ENCODE data around the gene RBSN.
A peak's percentile ranks its signal among the peaks of the same experiment; 100 is the strongest.

Gene RBSN

GRCh38 chr3:15063656-15064286, 35.2 kb downstream of the RBSN start:
- peaks cover 5% of the 10 kb centered on the region for H3K79me1 ChIP-seq (ENCODE audit: low read length)
- no peak overlapping the region for H3K14ac ChIP-seq (ENCODE audit: low read length)
- peak overlapping the region; percentile 90 for H3K4me2 ChIP-seq (ENCODE audit: low read length)
- H4K91ac ChIP-seq (ENCODE audit: low read depth, low read length) = no peak overlapping the region
- H4K8ac ChIP-seq (ENCODE audit: low read depth, low read length) = no peak overlapping the region
- no peak overlapping the region for H3K27ac ChIP-seq (ENCODE audit: low read depth, low read length)
- H3K9me3 ChIP-seq (ENCODE audit: insufficient read depth, low read depth, low read length) = peaks cover 3% of the 10 kb centered on the region
- no peak overlapping the region for H2BK5ac ChIP-seq (ENCODE audit: low read depth, low read length, poor library complexity)
- peaks cover 7 to 10% of the 10 kb centered on the region in 2 experiments for H3K4me1 ChIP-seq (ENCODE audit: control insufficient read depth in 1 of 2, insufficient read depth in 2 of 2, low read length in 2 of 2)
- H2BK120ac ChIP-seq (ENCODE audit: insufficient read depth, low read length, poor library complexity) = no peak overlapping the region
- no peak overlapping the region for H3K23ac ChIP-seq (ENCODE audit: low read length)
- peak overlapping the region; percentile 5 for H3K9ac ChIP-seq (ENCODE audit: low read length)
- no peaks in the 10 kb centered on the region for H3K27me3 ChIP-seq (ENCODE audit: insufficient read depth, low read length)
- H3K4ac ChIP-seq (ENCODE audit: low read depth, low read length) = peak overlapping the region; percentile 19
- H3K4me3 ChIP-seq (ENCODE audit: low read depth, low read length) = peak overlapping the region; percentile 88
- no peak overlapping the region for H2AFZ ChIP-seq (ENCODE audit: insufficient read depth, low read length, poor library complexity)
- H4K12ac ChIP-seq (ENCODE audit: low read depth, low read length) = no peak overlapping the region
- no peak overlapping the region for H3K18ac ChIP-seq (ENCODE audit: low read length)
- peaks cover 10% of the 10 kb centered on the region for H3K79me2 ChIP-seq (ENCODE audit: control insufficient read depth, insufficient read depth, low read length, poor library complexity)
- H2BK12ac ChIP-seq (ENCODE audit: low read length) = no peak overlapping the region
- DNase-seq = no peak
- peaks cover 3 to 5% of the 10 kb centered on the region in 2 experiments for H3K36me3 ChIP-seq (ENCODE audit: control insufficient read depth in 1 of 2, insufficient read depth in 2 of 2, low read length in 2 of 2)
- WGBS (ENCODE audit: extremely low coverage, insufficient coverage, insufficient read length) = no CpG with 5 or more reads among the region's 13 CpGs
- H2AK5ac ChIP-seq (ENCODE audit: low read length) = no peak overlapping the region

GRCh38 chr3:15063238-15063637, 35.7 kb downstream of the RBSN start:
- H3K23ac ChIP-seq (ENCODE audit: low read length) = no peak overlapping the region
- H2BK12ac ChIP-seq (ENCODE audit: low read length) = no peak overlapping the region
- no peak overlapping the region for H3K18ac ChIP-seq (ENCODE audit: low read length)
- H3K9me3 ChIP-seq (ENCODE audit: insufficient read depth, low read depth, low read length) = peaks cover 3% of the 10 kb centered on the region
- DNase-seq = no peak
- WGBS (ENCODE audit: extremely low coverage, insufficient coverage, insufficient read length) = no CpG with 5 or more reads among the region's 4 CpGs
- H3K4ac ChIP-seq (ENCODE audit: low read depth, low read length) = peak overlapping the region; percentile 72
- peaks cover 10% of the 10 kb centered on the region for H3K79me2 ChIP-seq (ENCODE audit: control insufficient read depth, insufficient read depth, low read length, poor library complexity)
- no peak overlapping the region for H3K4me3 ChIP-seq (ENCODE audit: low read depth, low read length)
- H3K4me2 ChIP-seq (ENCODE audit: low read length) = no peak overlapping the region
- no peak overlapping the region for H4K91ac ChIP-seq (ENCODE audit: low read depth, low read length)
- no peak overlapping the region for H2BK120ac ChIP-seq (ENCODE audit: insufficient read depth, low read length, poor library complexity)
- peaks cover 8 to 11% of the 10 kb centered on the region in 2 experiments for H3K36me3 ChIP-seq (ENCODE audit: control insufficient read depth in 1 of 2, insufficient read depth in 2 of 2, low read length in 2 of 2)
- H2BK5ac ChIP-seq (ENCODE audit: low read depth, low read length, poor library complexity) = no peak overlapping the region
- no peak overlapping the region for H3K27ac ChIP-seq (ENCODE audit: low read depth, low read length)
- H4K8ac ChIP-seq (ENCODE audit: low read depth, low read length) = no peak overlapping the region
- H4K12ac ChIP-seq (ENCODE audit: low read depth, low read length) = no peak overlapping the region
- H3K9ac ChIP-seq (ENCODE audit: low read length) = no peak overlapping the region
- H3K4me1 ChIP-seq (ENCODE audit: control insufficient read depth in 1 of 2, insufficient read depth in 2 of 2, low read length in 2 of 2) = peaks cover 7 to 10% of the 10 kb centered on the region in 2 experiments
- H3K27me3 ChIP-seq (ENCODE audit: insufficient read depth, low read length) = no peaks in the 10 kb centered on the region
- H2AK5ac ChIP-seq (ENCODE audit: low read length) = no peak overlapping the region
- peaks cover 5% of the 10 kb centered on the region for H3K79me1 ChIP-seq (ENCODE audit: low read length)
- no peak overlapping the region for H3K14ac ChIP-seq (ENCODE audit: low read length)
- no peak overlapping the region for H2AFZ ChIP-seq (ENCODE audit: insufficient read depth, low read length, poor library complexity)

GRCh38 chr3:15060029-15060428, 38.9 kb downstream of the RBSN start:
- Histone ChIP-seq H2AFZ (ENCODE audit: insufficient read depth, low read length, poor library complexity) (no peak overlapping the region), H3K36me3 (ENCODE audit: control insufficient read depth in 1 of 2, insufficient read depth in 2 of 2, low read length in 2 of 2) (peaks cover 20 to 26% of the 10 kb centered on the region in 2 experiments), H3K4ac (ENCODE audit: low read depth, low read length) (no peak overlapping the region), H2BK120ac (ENCODE audit: insufficient read depth, low read length, poor library complexity) (no peak overlapping the region), H3K4me1 (ENCODE audit: control insufficient read depth in 1 of 2, insufficient read depth in 2 of 2, low read length in 2 of 2) (peaks cover 7 to 10% of the 10 kb centered on the region in 2 experiments), H3K4me2 (ENCODE audit: low read length) (no peak overlapping the region), H3K9ac (ENCODE audit: low read length) (no peak overlapping the region), H3K23ac (ENCODE audit: low read length) (no peak overlapping the region), H3K9me3 (ENCODE audit: insufficient read depth, low read depth, low read length) (peaks cover 3% of the 10 kb centered on the region), H4K8ac (ENCODE audit: low read depth, low read length) (no peak overlapping the region), H3K27ac (ENCODE audit: low read depth, low read length) (no peak overlapping the region), H3K18ac (ENCODE audit: low read length) (no peak overlapping the region), H2BK5ac (ENCODE audit: low read depth, low read length, poor library complexity) (no peak overlapping the region), H2BK12ac (ENCODE audit: low read length) (no peak overlapping the region), H4K12ac (ENCODE audit: low read depth, low read length) (no peak overlapping the region), H3K79me1 (ENCODE audit: low read length) (peaks cover 5% of the 10 kb centered on the region), H3K4me3 (ENCODE audit: low read depth, low read length) (no peak overlapping the region), H2AK5ac (ENCODE audit: low read length) (no peak overlapping the region), H4K91ac (ENCODE audit: low read depth, low read length) (no peak overlapping the region), H3K79me2 (ENCODE audit: control insufficient read depth, insufficient read depth, low read length, poor library complexity) (peaks cover 11% of the 10 kb centered on the region), H3K14ac (ENCODE audit: low read length) (no peak overlapping the region), H3K27me3 (ENCODE audit: insufficient read depth, low read length) (no peaks in the 10 kb centered on the region)
- no CpG with 5 or more reads among the region's 3 CpGs for WGBS (ENCODE audit: extremely low coverage, insufficient coverage, insufficient read length)
- DNase-seq = no peak

- no CpG with 5 or more reads among the region's 19 CpGs for WGBS (ENCODE audit: extremely low coverage, insufficient coverage, insufficient read length)
- no peak overlapping the region for H3K4me3 ChIP-seq (ENCODE audit: low read depth, low read length)
- peaks cover 4% of the 10 kb centered on the region for H3K79me1 ChIP-seq (ENCODE audit: low read length)
- H3K79me2 ChIP-seq (ENCODE audit: control insufficient read depth, insufficient read depth, low read length, poor library complexity) = peaks cover 2% of the 10 kb centered on the region
- no peaks in the 10 kb centered on the region for H3K27me3 ChIP-seq (ENCODE audit: insufficient read depth, low read length)
- H3K4ac ChIP-seq (ENCODE audit: low read depth, low read length) = no peak overlapping the region
- no peak overlapping the region for H2AK5ac ChIP-seq (ENCODE audit: low read length)
- H4K8ac ChIP-seq (ENCODE audit: low read depth, low read length) = no peak overlapping the region
- H3K27ac ChIP-seq (ENCODE audit: low read depth, low read length) = no peak overlapping the region
- no peak overlapping the region for H3K18ac ChIP-seq (ENCODE audit: low read length)
- no peak overlapping the region for H4K91ac ChIP-seq (ENCODE audit: low read depth, low read length)
- peaks cover 25 to 33% of the 10 kb centered on the region in 2 experiments for H3K36me3 ChIP-seq (ENCODE audit: control insufficient read depth in 1 of 2, insufficient read depth in 2 of 2, low read length in 2 of 2)
- no peak overlapping the region for H3K14ac ChIP-seq (ENCODE audit: low read length)
- H3K9me3 ChIP-seq (ENCODE audit: insufficient read depth, low read depth, low read length) = no peaks in the 10 kb centered on the region
- no peak overlapping the region for H4K12ac ChIP-seq (ENCODE audit: low read depth, low read length)
- H3K9ac ChIP-seq (ENCODE audit: low read length) = no peak overlapping the region
- DNase-seq = no peak
- H3K4me2 ChIP-seq (ENCODE audit: low read length) = no peak overlapping the region
- H2BK12ac ChIP-seq (ENCODE audit: low read length) = no peak overlapping the region
- H2AFZ ChIP-seq (ENCODE audit: insufficient read depth, low read length, poor library complexity) = no peak overlapping the region
- H2BK120ac ChIP-seq (ENCODE audit: insufficient read depth, low read length, poor library complexity) = no peak overlapping the region
- peaks cover 9 to 11% of the 10 kb centered on the region in 2 experiments for H3K4me1 ChIP-seq (ENCODE audit: control insufficient read depth in 1 of 2, insufficient read depth in 2 of 2, low read length in 2 of 2)
- no peak overlapping the region for H2BK5ac ChIP-seq (ENCODE audit: low read depth, low read length, poor library complexity)
- H3K23ac ChIP-seq (ENCODE audit: low read length) = no peak overlapping the region
Measured at GRCh38 chr3:15056676-15057404, 42.1 kb downstream of the RBSN start.

Data from trophoblast cell (in vitro differentiated cells and primary cell).